Testis (tissue), 2 donors: ENCODE measurements around the gene PTPRA.

Experiments used
- POLR2A ChIP-seq: fragments of 450-650 bp; IDR thresholded peaks from one replicate; pipeline ENCODE4 v1.6.1; 2017; ENCODE audit warnings: antibody characterized with exemption, mild to moderate bottlenecking, moderate library complexity
- TF ChIP-seq, protein P1 (sequence below), 3 experiments: fragments of 450-650 bp in 2 of 3; fragments of 200-600 bp in 1 of 3; sonication (generic) in 1 of 3; IDR thresholded peaks; one replicate each; pipeline ENCODE4 v1.5.1; 2016 to 2019; ENCODE audit warnings: antibody characterized with exemption in 3 of 3, mild to moderate bottlenecking in 2 of 3, moderate library complexity in 1 of 3

- TF ChIP-seq, protein P1, sequence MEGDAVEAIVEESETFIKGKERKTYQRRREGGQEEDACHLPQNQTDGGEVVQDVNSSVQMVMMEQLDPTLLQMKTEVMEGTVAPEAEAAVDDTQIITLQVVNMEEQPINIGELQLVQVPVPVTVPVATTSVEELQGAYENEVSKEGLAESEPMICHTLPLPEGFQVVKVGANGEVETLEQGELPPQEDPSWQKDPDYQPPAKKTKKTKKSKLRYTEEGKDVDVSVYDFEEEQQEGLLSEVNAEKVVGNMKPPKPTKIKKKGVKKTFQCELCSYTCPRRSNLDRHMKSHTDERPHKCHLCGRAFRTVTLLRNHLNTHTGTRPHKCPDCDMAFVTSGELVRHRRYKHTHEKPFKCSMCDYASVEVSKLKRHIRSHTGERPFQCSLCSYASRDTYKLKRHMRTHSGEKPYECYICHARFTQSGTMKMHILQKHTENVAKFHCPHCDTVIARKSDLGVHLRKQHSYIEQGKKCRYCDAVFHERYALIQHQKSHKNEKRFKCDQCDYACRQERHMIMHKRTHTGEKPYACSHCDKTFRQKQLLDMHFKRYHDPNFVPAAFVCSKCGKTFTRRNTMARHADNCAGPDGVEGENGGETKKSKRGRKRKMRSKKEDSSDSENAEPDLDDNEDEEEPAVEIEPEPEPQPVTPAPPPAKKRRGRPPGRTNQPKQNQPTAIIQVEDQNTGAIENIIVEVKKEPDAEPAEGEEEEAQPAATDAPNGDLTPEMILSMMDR (IDR thresholded peaks at IDR 0.05): no peak
- TF ChIP-seq POLR2A: no peak
Observed at GRCh38 chr20:2887715-2888114, 14.4 kb downstream of the PTPRA start.
